GM19468 (cell line): ENCODE results near the gene ASPSCR1.

Source experiments
- ATAC-seq: cut with Tn5 transposase; IDR thresholded peaks from one replicate; pipeline ENCODE4 v1.9.1; 2021; ENCODE audit warnings: mild to moderate bottlenecking, moderate library complexity, moderate number of reproducible peaks; ENCODE audit not compliant: unreplicated experiment; ENCODE audit errors: extremely low read depth

The ASPSCR1 gene, protein sequence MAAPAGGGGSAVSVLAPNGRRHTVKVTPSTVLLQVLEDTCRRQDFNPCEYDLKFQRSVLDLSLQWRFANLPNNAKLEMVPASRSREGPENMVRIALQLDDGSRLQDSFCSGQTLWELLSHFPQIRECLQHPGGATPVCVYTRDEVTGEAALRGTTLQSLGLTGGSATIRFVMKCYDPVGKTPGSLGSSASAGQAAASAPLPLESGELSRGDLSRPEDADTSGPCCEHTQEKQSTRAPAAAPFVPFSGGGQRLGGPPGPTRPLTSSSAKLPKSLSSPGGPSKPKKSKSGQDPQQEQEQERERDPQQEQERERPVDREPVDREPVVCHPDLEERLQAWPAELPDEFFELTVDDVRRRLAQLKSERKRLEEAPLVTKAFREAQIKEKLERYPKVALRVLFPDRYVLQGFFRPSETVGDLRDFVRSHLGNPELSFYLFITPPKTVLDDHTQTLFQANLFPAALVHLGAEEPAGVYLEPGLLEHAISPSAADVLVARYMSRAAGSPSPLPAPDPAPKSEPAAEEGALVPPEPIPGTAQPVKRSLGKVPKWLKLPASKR

DNA sequence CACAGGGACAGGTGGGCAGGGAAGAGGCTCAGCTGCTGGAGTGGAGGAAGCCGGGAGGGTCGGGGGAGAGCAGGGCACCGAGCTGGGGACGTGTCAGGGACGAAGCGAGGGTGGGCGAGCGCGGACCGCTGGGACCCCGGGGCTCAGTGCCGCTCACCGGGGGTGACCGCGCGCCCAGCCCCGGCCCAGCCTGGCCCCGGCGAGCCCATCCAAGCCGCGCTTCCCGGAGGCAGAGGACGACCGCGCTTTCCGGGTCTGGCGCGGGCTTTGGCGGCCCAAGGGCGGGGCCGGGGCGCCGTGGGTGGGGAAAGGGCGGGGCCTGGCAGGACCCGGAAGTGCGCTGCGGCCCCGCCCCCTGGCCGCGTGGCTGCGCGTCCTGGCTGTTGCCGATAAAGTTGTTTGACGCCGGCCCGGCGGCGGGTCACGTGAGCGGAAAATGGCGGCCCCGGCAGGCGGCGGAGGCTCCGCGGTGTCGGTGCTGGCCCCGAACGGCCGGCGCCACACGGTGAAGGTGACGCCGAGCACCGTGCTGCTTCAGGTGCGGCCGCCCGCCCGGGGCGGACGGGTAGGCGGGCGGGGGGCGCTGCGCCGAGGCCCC is at the start of gene ASPSCR1:
Gene ASPSCR1, plus strand, starts transcription at position 419 of the 598 bp plus-strand sequence. Its CDS starts 18 bp downstream, at position 437.
- peak; percentile 67 for ATAC-seq

DNA sequence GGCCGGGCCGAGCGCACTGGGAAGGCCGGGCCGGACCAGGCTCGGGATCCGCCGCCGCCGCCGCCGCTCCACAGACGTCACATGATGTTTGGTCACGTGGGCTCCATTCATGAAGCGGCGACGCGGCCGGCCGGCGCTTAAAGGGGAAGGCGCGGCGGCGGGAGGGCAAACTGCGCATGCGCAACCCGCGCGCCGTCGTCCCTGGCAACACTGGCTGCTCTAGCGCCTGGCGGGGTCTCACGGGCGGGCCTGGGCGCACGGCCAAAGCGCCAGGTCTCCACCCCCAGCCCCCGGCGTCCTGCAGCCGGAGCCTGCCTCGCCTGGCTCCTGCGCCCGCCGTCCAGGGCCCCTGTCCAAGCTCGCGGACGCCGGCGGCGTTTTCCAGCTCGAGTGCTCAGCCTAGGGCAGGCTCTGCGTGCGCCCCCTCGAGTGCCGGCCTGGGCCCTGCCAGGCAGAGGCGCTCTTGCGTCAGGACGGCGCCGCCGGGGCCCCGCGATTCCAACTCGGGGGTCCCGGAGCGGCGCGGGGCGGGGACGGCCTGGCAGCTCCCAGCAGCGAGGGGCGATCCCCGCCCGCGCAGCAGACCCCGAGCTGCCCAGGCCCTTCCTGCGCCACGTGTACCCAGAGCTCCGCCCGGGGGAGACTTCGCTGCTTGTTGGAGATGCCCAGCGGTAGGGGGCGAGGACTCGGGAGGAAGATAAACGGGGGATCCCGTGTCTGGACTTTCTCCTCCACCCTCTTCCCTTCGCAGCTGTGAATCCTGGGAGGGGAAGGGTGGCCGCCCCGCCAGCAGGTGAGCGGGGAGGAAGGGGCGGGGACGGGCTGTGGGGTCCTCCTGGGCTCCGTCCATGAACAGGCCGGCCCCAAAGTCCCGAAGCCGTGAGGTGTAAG is 49.5 kb upstream of the ASPSCR1 start, which contains the start of gene MAFG:
Gene MAFG, minus strand, starts transcription at position 83 of the 891 bp plus-strand sequence. CDS start 4,550 bp downstream, outside the sequence.
- peak; percentile 33 for ATAC-seq

DNA sequence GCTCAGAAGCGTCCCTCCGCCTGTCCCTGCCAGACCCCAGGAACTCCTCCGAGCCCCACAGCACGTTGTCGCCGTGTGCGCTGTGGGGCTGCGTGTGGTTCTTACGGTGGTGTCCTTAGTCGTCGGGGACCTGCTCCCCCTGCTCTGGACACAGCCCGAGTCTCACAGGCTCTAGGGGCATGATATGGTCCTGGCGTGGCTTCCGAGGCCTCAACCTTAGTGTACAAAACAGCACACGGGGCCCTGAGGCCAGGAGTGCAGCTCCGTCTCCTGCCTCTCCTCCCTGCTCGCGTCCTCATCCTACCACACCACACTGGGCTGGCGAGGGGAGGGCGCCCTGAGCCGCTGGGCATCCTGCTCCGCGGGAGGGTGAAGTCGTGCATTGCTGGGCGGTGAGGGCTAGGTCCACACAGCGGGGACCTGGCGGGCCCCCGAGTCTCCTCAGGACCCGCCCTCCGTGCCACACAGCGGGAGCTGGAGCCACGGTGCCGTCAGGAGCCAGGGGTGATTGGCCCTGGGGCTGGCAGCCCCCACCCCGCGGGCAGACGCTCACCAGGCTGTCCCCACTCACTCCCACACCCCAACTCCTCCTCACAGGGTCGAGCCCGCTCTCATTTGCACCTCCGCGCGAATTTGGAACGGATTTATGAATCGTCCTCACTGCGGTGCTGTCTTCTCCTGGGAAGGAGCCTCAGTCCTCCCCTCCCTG is 48.7 kb upstream of the ASPSCR1 start:
- no peak for ATAC-seq

DNA sequence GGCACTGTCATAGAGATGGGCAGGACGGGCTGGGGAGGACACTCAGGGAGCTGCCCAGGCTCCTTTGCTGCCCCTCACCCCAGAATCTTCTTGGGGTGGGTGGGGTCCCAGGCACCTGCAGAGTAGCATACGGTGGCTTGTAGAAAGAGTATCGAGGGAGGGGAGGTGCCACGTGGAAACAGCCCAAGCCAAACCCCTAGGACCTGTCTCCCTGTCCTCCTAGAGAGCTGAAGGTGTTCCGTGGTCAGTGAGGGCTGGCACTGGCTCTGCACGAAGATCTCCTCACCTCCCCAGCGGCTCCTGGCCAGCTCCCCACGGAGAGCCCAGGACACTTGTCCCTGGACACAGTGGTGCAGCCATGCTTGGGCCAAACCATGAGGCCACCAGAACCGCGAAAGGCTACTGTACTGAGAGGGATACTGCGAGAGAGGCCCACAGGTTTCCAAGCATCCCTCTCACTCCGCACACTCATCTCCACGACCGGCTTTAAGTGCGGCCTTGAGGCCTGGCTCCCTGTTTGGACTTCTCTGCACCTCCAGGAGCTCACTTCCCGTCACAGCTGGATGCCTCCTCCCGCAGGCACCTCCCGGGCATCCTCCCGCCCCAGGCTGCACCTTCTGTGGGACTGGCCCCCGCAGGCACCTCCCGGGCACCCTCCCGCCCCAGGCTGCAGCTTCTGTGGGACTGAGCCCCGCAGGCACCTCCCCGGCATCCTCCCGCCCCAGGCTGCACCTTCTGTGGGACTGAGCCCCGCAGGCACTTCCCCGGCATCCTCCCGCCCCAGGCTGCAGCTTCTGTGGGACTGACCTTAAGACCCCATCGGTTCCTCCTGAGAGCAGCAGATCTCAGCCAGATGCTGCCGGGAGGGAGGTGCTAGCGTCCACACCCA is 47.9 kb upstream of the ASPSCR1 start:
- ATAC-seq: no peak

DNA sequence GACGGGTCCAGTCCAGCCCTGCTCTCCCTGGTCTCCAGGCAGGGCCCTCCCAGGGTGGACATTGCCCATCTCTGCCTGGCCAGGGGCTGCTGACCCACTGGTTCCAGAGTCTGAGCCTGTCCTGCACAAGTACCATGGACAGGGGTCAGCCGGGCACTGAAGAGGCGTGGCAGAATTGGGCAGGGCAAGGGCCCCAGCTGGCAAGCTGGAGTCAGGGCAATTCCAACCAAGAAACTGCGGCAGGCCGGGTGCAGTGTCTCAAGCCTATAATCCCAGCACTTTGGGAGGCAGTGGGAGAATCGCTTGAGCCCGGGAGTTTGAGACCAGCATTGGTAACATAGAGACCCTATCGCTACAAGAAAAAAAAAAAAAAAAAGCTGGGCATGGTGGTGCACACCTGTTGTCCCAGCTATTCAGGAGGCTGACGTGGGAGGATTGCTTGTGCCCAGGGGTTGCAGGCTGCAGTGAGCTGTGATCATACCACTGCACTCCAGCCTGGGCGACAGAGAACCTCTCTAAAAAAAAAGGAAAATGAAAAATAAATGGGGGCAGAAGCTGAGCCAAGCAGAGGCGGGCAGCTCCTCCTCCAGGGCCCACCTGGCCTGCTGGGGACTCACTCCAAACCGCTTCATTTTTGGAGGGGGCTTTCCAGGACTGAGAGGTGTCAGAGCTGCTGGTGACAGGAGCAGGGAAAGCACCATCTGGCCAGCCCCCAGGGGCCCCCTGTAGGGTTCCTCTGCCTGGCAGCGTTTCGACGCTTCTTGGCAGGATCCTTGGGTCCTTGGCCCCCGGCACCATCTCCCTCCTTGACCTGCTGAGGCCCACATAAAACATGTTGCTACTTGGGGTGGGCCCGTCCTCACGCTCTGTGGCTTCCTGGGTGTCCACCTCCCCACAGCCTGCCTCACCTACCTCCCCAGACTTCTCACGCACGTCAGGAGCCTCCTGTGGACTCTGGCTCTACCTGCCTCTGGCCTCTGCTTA is 47.0 kb upstream of the ASPSCR1 start:
- no peak for ATAC-seq

DNA sequence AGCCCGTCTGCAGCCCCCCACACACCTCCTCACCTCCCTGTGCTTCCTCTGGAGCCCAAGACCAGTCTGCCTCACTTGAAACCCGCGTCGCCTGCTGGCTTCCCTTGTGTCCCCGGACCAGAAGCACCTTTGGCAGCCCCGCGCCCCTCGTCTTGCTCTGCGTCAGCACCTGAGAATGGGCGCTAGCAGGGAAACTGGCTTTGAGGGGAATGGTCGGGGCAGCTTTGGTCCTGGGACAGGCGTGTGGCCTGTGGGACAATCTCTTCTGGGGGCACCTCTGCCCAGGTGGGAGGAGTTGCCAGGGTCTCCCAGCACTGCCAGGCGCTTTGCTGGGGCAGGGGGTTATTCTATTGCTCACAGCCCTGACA is 46.3 kb upstream of the ASPSCR1 start:
- ATAC-seq: no peak

DNA sequence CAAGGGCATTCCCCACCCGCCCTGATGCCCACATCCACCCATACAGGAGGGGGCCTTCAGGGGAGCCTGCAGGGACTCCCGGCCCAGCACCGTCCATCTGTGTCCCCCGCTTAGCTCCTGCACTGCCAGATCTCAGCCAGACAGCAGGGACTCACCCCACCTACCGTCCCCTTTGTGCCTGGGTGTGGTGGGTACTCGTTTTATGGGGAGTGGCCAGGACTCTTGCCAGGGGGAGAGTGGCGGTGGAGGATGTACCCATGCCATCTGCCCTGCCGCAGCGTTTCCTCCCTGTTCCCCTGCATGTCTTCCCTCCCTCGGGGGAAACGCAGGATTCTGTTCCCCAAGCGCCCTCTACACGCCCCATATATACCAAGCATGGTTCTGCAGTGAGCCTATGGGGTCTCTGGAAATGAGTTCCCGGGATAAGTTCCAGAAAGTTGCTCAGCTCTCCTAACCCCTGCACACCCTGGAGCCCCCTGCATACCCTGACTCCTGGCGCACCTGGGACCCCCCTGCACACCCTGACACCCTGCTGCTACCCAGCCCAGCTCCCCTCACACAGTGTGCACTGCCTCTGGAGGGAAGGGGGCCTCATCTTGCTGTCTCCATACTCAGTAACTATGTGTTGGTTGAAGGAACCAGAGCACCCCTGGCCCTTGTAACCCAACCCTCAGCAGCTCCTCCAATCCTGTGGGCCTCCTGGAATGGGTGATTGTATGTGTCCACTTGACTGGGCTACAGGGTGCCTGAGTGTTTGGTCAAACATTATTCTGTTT is 45.7 kb upstream of the ASPSCR1 start:
- no peak for ATAC-seq

DNA sequence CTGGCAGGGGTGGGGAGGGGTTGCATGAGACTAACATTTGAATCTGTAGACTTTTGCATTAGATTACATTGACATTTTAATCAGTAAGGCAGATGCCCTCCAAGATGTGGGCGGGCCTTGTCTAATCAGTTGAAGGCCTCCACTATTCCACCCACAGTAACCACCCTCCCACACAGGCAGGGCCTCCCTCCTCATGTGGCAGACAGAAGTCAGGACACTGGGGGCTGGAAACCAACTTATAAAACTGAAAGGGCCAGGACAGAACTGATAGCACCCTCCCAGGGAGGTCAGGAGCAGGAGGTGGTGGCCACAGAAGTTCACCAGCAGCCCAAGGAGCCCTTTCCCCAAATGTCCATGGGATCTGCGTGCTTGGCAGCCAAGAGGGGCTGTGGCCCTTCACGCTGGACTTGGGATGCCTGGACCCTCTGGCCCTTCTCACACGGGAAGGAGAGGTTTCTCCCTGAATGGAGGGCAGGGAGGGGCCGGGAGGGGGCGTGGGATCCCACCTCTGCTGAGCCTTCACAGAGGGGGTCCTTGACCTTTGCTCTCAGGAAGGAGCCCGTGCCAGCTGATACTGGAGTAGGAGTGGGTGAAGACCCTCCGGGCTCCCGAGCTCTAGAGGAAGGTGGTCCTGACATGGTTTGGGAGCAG is 45.0 kb upstream of the ASPSCR1 start:
- ATAC-seq: no peak

DNA sequence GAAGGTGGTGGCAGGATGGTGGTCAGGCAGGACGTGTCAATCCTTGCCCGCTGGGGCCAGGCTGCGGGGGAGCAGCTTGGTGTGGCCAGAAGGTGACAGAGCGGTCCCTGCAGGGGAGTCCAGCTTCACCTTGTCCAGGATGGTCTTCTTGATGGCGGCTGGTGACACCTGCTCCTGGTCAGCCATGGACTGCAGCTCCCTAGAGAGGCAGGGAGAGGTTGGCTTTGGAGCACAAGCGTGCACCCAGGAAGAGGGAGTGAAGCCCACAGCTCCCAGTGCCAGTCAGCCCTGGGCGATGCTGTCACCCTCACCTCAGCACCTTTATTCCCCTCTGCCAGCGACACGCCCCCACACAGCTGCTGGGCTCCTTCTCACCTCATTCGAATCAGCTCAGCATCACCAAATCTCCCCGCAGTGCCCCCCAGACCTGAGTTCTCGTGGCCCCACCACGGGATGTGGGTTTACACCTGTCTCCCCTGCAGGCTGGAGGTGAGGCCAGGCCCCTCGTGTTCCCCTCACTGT is 44.2 kb upstream of the ASPSCR1 start:
- ATAC-seq: no peak

DNA sequence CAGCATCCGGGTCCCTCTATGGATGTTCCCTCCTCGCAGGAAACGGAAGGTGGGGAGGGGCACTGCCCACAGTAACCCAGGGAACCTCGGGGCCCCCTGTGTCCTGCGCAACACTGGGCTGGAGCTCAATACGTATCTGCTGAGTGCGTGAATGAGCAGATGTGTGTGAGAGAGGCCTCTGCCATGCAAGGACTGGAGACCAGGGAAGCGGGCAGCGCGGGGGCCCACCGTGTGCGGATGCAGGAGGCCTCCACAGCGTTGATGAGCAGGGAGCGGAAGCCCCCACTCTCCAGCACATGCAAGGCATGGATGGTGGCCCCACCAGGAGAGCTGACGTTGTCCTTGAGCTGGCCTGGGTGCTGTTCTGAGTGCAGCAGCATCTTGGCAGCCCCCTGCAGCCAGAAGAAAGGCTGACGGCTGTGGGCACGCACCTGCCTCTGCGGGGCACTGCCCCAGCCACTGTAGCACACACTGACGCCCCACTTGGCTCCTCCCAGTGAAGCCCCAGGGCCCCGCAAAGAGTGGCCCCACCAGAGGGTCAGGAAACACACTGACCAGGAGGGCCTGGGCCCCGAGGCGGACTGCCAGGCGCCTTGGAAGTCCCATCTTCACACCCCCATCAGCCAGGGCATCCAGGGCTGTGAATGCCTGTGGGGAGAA is 43.2 kb upstream of the ASPSCR1 start:
- ATAC-seq: no peak

DNA sequence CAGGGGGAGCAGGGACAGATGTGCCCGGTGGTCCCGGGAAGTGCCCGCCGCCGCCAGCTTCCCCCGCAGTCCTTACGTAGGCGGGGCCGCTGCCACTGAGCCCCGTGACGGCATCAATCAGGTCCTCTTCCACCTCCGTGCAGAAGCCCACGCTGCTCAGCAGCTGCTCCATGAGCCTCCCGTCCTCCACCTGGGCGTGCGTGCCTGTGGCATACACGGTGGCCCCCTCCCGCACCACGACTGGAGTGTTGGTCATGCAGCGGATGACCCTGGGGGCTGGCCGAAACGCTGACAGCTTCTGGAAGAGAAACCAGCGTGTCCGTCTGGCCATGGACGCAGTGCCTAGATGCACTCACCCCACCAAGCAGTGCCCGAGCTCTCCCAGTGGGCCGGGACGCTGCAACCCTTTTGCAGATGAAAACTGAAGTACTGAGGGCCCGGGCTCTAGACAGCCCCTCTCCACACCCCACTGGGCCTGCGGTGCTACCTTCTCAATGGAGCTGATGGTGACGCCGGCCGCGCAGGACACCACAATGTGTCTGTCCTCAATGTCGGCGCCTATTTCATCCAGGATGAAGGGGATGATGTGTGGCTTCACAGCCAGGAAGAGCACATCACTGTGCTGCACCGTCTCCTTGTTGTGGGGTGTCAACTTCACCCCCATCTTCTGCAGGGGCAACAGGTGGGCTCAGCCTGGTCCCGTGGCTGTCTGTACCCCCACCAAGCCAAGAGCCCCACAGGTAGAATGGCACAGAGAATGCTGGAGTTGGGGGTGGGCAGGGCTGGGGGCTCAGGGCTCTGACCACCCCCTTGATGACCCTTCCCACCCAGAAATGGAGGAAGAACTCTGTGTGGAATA is 42.4 kb upstream of the ASPSCR1 start:
- ATAC-seq: no peak

DNA sequence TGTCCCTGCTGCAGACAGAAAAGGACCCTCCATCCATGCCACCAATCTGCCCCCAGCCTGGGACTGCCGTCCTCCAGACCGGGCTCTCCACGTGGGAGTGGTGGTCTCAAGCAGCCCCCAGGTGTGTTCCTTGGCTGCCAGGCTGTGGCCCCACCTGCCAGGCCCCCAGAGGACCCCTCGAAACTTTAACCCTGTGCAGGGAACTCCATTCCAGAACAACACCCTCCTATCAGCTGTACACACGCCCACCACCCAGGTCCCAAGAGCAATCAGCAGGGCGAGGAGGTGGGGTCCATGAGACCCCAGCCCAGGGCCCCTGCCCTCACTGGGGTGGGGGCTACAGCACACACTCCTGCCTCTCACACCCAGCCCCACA is 41.7 kb upstream of the ASPSCR1 start:
- ATAC-seq: no peak

DNA sequence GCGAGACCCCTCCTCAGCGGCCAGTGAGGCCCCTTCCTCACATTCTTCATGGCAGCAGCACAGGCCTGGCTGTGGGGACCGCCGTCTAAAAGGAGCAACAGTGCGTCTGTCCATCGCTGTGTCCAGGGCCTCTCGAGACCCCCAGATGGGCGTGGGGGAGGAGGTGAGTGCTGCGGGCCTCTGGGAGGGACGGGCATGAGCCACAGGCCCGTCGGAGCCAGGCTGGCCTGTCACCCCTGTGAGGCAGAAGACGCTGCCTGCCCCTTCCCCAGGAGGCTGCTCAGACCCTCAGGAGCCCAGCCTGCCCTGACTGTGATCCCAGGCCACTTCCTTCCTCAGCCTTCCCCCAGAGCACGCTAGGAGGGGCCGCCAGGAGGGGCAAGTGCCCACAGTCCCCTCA is 38.2 kb upstream of the ASPSCR1 start:
- ATAC-seq: no peak

DNA sequence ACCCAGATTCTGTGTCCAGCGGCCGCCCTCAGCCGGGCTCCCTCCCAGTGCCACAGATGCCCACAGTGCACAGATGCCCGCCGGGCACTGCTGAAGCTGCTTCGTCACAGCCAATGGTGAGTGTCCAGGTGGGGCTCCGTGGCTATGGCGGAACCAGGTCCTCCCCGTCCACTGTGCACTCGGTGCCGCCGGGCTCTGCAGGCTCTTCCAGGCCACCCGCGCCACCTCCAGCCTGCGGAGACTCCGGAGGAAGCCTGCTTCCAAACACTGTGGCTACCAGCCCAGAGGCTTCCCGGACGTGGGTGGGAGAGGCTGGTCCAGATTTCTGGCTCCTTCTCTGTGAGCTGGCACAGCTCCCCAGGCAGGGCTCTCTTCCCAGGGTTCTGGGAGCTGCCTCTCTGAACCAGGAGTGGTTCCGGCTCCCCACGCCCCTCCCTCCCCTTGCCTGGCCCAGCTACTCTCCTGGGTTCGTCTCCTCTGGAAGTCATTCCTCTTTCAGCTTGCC is 37.5 kb upstream of the ASPSCR1 start:
- ATAC-seq: no peak
